Measurements from ENCODE around the gene TLE4. TPM values are rescaled to one million over a fixed set of nuclear protein-coding genes. Genes with fewer than 3 reads are reported as not detected.

The TLE4 gene
- total RNA-seq, 2 donors from 2014 or later: 9.7 to 130 TPM

GRCh38 chr9:79705704-79706103 lies 133.9 kb downstream of the TLE4 start:
- intact Hi-C loops (cut with DNase I): no loop called here
- TF ChIP-seq POLR2A (IDR thresholded peaks at IDR 0.05) (no peak), POLR2AphosphoS5 (IDR thresholded peaks at IDR 0.05) (no peak), CTCF (IDR thresholded peaks at IDR 0.05) (no peak)
- Histone ChIP-seq H3K4me1 (replicated peaks) (no peaks in the 10 kb centered on the region), H3K36me3 (no peaks in the 10 kb centered on the region), H3K27me3 (replicated peaks; ENCODE audit: insufficient read depth) (no peaks in the 10 kb centered on the region), H3K9me3 (no peaks in the 10 kb centered on the region), H3K4me3 (no peak overlapping the region), H3K27ac (no peak overlapping the region)
- WGBS: 92% methylated on average over 3 of the region's 3 CpGs
- DNase-seq (ENCODE audit: low spot score): no peak

- intact Hi-C loops (cut with DNase I): no loop called here
- 89% methylated on average over 5 of the region's 5 CpGs for whole genome bisulfite sequencing
- Histone ChIP-seq H3K4me1 (replicated peaks) (no peaks in the 10 kb centered on the region), H3K27ac (no peak overlapping the region), H3K36me3 (no peaks in the 10 kb centered on the region), H3K4me3 (no peak overlapping the region), H3K9me3 (no peaks in the 10 kb centered on the region), H3K27me3 (replicated peaks; ENCODE audit: insufficient read depth) (no peaks in the 10 kb centered on the region)
- TF ChIP-seq POLR2AphosphoS5 (IDR thresholded peaks at IDR 0.05) (no peak), POLR2A (IDR thresholded peaks at IDR 0.05) (no peak), CTCF (IDR thresholded peaks at IDR 0.05) (no peak)
- DNase-seq (ENCODE audit: low spot score): no peak
Measured at GRCh38 chr9:79706512-79706911, 134.7 kb downstream of the TLE4 start.

- 99% methylated on average over 2 of the region's 2 CpGs for WGBS
- H3K9me3 ChIP-seq: no peaks in the 10 kb centered on the region
- intact Hi-C loops (cut with DNase I): no loop called here
- no peaks in the 10 kb centered on the region for H3K36me3 ChIP-seq
- no peak overlapping the region for H3K27ac ChIP-seq
- H3K4me1 ChIP-seq (replicated peaks): no peaks in the 10 kb centered on the region
- no peak overlapping the region for H3K4me3 ChIP-seq
- no peak for DNase-seq (ENCODE audit: low spot score)
- H3K27me3 ChIP-seq (replicated peaks; ENCODE audit: insufficient read depth): no peaks in the 10 kb centered on the region
- no peak for TF ChIP-seq POLR2AphosphoS5 (IDR thresholded peaks at IDR 0.05)
- no peak for TF ChIP-seq CTCF (IDR thresholded peaks at IDR 0.05)
- TF ChIP-seq POLR2A (IDR thresholded peaks at IDR 0.05): no peak
Measured at GRCh38 chr9:79707589-79707988, 135.8 kb downstream of the TLE4 start.

DNA sequence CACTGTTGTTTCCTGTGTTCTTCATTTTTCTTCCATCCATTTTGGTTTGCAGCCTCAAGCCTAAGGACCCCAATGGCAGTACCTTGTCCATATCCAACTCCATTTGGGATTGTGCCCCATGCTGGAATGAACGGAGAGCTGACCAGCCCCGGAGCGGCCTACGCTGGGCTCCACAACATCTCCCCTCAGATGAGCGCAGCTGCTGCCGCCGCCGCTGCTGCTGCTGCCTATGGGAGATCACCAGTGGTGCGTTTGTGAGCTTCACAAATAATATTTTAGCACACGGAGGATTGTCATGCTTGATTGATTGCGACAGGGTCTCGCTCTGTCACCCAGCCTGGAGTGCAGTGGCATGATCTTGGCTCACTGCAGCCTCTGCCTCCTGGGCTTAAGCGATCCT lies 136.8 kb downstream of the TLE4 start:
- intact Hi-C loops (cut with DNase I): no loop called here
- Histone ChIP-seq H3K36me3 (no peaks in the 10 kb centered on the region), H3K27me3 (replicated peaks; ENCODE audit: insufficient read depth) (no peaks in the 10 kb centered on the region), H3K4me1 (replicated peaks) (no peaks in the 10 kb centered on the region), H3K9me3 (no peaks in the 10 kb centered on the region), H3K27ac (no peak overlapping the region), H3K4me3 (no peak overlapping the region)
- TF ChIP-seq POLR2AphosphoS5 (IDR thresholded peaks at IDR 0.05) (no peak), CTCF (IDR thresholded peaks at IDR 0.05) (no peak), POLR2A (IDR thresholded peaks at IDR 0.05) (no peak)
- WGBS: 98% methylated on average over 13 of the region's 13 CpGs
- no peak for DNase-seq (ENCODE audit: low spot score)

DNA sequence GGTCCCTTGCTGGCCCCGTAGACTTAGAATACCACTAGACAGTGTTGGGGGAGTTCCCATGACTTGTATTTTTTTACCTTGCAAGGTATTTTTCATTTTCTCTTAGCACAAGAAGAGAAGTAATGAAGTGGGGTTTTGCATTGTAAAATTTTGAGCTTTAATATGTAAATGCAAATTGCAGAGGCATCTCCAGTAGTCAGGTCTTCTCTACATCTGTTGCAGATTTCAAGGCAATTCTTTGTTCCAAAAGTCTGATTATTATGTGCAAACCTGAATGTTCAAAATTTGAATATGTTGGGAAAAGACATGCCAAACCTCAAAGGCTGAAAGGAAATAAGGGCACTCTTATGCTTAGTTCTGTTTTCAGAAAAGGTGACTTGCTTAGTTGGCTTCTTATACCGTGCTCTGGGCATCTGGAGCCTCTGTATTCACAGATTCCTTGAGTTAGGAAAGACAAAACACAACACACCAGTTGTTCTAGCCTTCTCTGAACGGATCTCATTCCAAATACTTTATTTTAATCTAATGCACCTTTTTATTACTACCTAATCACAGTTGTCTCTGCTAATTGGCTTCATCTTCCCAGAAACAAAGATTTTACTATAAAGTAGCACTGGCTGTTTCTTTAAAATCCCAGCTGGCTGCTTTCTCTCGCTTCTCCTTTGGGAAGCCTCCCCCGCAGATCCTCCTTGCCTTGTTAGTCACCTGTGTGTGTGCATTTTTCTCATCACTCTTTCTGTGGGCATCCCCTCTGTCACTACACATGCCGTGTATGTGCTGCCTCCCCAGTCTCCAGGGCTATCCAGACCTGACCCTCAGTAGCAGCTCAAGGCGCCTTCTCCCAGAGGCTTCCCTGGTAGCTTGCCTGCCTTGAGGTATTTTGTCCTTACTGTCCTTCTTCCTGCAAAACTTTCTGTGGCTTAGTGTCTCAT lies 138.2 kb downstream of the TLE4 start:
- Histone ChIP-seq H3K9me3 (no peaks in the 10 kb centered on the region), H3K4me1 (replicated peaks) (no peaks in the 10 kb centered on the region), H3K27me3 (replicated peaks; ENCODE audit: insufficient read depth) (no peaks in the 10 kb centered on the region), H3K27ac (no peak overlapping the region), H3K4me3 (no peak overlapping the region), H3K36me3 (no peaks in the 10 kb centered on the region)
- intact Hi-C loops (cut with DNase I): no loop called here
- DNase-seq (ENCODE audit: low spot score): no peak
- TF ChIP-seq CTCF (IDR thresholded peaks at IDR 0.05) (no peak), POLR2AphosphoS5 (IDR thresholded peaks at IDR 0.05) (no peak), POLR2A (IDR thresholded peaks at IDR 0.05) (no peak)
- 96% methylated on average over 7 of the region's 7 CpGs for WGBS

Data from prostate gland (tissue), 2 donors.